HG02885 (cell line): ENCODE measurements around the gene TAF5L.
"Not testable (repeated sequence)": the region's sequence is repeated elsewhere in the genome, so short reads cannot be mapped to it uniquely, and the experiment has no call there.

ENCODE experiments used
- ATAC-seq: cut with Tn5 transposase; IDR thresholded peaks from one replicate; pipeline ENCODE4 v1.9.1; 2021; ENCODE audit warnings: mild to moderate bottlenecking; ENCODE audit not compliant: unreplicated experiment, poor library complexity

Gene TAF5L

DNA sequence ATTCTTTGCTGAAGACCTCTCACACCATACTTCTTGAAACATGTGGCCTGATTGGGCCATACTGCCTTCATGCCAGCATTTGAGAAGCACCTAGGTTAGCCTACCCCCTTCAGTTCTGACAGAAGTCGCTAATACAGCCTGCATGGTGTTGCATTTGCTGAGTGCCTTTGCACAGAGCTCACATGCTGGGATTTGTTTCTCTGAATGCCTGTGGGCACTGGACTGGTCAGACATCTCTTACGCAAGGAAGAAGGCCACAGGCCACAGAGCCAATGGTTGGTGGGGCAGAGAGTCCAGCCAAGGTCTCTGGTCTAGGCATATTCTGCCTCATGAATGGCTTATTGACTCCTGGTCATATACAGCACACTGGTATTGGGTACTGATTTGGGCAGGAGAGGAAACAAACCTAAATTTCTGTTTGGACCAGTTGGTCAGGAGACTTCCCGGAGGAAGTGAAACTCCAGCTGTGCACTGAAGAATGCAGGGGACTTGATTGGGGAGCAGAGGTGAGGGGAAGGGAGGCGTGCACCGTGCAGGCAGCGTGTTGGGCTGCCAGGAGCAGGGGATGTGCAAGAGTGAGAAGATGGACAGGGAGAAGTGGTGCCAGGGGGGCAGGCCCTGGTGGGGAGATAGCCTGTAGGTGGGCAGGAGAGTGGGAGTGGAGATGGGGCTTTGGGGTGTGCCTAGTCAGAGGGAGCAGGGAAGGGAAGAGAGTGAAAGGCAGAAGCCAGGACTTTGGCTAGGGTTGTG lies 18.2 kb upstream of the TAF5L start:
- ATAC-seq = peak; percentile 57

DNA sequence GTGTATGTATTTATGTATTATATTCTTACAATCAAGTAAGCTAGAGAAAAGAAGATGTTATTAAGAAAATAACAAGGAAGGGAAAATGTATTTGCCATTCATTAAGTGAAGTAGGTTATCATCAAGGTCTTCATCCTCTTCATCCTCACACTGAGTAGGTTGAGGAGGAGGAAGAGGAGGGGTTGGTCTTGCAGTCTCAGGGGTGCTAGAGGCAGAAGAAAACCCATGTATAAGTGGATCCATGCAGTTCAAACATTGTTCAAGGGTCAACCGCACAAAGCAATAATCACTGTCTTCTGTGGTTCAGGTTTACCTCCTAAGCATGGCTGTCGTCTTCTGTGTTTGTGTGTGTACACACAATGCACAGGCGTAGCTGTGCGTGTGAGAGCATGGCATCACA lies 17.0 kb upstream of the TAF5L start:
- no peak for ATAC-seq

DNA sequence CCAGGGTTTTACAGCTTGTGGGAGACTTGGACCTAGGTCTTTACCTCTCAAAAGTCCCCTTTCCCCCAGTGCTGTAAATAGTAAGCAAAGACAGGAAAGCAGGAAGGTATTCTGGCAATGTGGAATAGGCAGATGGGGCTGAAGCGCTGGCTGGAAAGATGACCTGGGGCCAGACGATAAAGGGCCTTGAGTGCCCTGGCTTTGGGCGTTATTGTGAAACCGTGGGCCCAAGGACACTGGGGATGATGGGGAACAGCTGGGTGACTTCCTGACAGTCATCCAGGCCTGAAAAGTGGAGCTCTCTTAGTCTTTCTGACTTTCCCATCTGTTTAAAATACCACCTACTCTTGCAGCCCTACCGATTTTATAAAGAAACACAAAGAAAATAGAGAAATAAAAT lies 16.5 kb upstream of the TAF5L start:
- no peak for ATAC-seq

DNA sequence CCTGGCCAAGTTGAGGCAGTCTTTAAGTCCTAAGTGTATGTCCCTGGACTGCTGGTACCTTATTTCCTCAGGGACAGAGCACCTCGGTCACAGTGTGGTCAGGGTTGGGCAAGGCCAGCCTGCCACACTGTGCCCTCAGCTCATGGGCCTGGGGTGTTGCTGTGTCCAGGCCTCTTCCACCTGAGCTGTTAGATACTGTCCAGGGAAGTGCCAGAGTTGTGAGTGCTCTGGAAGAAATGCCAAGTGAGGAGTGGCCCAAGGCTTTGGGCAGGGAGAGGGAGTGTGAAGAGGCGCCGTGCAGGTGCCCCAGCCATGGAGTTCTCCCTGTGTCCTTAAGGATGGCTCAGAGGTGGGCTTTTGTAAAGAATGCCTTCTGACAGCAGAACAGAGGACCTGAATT lies 15.4 kb upstream of the TAF5L start:
- no peak for ATAC-seq

DNA sequence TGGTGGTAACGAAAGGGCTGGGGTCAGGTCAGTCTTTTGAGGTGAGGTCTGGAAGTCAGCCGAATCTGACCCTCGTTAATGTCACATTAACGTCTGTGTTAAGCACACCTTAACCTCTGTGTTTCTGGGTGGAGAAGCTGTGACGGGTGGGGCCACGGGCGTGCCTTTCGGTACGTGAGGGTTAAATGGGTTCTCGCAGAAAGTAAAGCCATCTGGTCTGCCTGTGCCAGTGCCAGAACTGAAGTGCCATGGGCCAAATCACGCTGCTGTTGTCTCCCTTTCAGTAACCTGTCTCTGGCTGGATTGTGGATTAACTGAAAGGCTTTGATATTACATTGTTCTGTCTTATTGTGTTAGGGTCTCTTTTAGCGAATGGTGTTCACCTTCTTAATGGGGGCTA lies 14.5 kb upstream of the TAF5L start:
- ATAC-seq = no peak

DNA sequence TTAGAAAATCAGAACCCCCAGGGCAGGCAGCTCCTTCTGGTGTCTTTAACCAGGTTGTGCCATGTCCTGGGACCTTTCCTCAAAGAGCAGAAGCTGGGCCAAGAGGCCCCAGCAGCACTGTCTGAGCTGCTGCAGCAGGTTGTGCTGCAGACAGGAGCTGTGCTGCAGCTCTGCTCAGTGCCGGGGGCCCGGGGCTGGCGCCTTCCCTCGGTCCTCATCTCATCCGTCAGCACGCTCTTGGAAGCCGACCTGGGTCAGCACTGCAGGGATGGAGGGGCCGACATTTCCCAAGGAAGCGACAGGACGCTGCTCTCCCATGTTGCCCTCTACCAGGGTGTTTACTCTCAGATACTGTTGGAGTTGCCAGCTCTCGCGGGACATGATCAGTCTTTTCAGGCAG lies 11.8 kb upstream of the TAF5L start:
- ATAC-seq = no peak

DNA sequence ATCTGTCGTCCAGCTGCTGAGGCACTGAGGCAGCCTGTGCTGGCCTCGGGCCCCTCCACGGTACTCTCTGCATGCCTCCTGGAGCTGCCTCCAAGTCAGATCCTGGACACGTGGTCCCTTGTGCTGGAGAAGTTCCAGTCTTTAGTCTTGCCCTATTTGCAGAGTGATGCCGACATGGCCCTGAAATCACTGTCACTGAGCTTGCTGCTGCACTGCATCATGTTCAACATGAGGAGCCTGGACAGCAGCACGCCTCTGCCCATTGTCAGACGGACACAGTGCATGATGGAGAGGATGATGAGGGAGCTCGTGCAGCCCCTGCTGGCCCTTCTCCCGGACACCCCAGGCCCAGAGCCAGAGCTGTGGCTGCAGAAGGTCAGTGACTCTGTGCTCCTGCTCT lies 10.1 kb upstream of the TAF5L start:
- no peak for ATAC-seq

DNA sequence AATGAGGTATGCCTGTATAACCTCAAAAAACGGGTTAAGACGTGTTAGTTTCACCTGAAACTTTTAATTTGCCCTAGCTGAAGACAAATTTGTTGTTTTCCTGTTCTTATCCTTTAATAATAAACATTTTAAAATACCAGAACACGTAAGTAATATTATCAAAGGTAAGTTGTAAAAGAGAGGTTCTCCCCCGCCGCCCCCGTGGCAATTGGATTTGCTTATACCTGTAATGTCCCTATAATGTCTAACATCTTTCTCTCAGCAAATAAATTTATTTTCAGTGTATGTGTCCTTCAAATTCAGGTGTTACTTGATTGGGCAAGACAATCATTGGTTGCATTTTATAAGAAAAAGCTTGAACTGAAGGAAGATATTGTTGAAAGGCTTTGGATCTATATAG lies 6.0 kb upstream of the TAF5L start:
- ATAC-seq = no peak

DNA sequence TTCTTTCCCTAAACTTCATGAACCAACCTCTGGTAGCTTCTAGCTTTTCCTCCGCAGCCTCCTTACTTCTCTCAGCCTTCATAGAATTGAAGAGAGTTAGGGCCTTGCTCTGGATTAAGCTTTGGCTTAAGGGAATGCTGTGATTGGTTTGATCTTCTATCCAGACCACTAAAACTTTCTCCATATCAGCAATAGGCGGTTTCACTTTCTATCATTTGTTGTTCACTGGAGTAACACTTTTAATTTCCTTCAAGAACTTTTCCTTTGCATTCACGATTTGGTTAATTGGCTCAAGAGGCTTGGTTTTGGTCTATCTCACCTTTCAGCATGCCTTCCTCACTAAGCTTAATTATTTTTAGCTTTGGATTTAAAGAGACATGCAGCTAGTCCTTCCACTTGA lies 5.2 kb upstream of the TAF5L start:
- no peak for ATAC-seq

DNA sequence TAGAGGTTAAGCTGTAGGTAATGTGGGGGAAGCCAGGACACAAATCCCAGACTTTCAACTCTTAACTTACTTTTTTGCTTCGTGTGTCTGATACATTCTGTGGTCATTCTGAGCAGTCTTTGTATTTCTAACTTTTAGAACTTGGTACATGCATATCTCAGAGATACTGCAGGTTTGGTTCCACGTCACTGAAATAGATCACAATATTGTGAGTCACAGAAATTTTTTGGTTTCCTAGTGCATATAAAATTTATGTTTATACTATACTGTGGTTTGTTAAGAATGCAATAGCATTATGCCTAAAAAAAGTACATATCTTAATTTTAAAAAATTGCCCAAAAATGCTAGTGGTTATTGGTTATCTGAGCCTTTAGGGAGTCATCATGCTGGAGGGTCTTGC lies 3.3 kb upstream of the TAF5L start:
- no peak for ATAC-seq

DNA sequence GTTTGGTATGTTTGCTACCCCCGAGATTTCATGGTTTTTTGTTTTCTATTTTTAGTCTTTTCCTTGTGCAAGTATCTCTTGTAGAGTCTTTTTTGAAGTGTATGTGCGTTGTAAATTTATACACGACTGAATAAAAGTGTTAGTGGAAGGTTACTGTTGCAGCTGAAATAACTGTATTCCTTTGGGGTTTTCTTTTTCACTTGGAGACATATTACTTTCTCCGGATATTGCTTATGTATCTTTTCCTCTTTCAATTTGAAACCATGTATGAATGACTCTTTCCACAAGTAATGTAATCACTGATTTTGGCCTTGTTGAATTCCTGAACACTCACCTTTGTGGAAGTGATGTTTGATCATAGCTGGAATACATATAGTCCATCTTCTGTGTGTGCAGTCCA lies 1.1 kb upstream of the TAF5L start:
- ATAC-seq = no peak

DNA sequence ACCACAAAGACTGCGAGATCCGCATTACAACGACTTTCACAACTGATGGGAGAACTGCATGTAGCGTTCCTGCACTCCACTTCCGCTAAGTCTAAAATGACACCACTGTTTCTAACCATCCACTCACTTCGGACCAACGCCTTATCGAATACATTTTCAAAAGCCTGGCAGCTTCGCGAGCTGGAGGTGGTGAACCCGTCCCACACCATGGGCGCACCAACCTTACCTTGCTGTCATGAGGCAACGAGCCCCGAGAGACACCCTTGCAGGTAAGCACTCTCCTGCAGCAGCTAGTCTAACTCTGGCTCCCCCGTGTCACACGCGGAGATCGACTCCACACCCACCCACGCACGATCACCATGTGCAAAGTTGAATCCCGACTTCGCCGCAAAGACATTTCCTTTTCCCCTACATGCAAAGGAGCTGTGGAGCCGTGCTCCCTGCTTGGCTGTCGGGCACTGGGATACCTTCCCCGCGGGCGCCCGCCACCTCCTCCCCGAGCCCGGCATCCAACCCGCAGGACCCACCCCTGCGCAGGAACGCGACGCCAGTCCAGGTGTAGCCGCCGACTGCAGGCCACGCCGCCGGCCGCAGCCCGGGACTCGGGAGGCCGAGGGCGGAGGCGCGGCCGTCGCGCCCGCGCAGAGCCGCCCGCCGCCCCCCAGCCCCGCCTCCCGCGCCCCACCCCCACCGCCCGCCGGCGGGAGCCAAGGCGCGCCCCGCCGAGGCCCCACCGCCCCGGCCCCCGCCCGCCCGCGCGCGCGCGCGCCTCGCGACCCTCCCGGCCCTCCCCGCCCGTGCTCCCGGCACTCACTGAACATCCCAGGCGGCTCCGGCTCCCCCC lies 629 bp downstream of the TAF5L start:
- ATAC-seq = peak; percentile 46

DNA sequence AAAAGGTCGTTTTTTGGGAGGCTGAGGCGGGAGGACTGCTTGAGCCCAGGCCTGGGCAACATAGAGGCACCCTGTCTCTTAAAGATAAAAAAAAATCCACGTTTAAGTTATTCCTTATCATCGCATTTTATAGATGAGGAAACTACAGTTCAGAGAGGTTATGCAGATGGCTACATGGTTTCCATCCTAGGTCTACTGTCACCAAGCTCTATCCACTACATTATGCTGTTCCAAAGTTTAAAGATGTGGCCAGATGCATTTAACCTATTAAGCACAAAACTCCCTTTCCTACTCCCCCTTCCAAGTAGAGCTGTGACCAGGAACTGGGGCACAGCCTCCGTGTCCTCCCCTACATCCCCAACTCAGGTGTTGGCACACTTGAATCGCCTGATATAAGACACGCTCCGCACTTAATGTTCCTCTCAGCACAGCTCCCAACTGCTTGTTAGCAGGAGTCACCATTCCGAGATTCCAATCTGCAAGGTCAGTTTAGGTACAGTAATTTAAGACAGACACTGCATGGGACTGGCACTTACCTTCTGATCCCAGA lies 1.3 kb downstream of the TAF5L start:
- no peak for ATAC-seq

DNA sequence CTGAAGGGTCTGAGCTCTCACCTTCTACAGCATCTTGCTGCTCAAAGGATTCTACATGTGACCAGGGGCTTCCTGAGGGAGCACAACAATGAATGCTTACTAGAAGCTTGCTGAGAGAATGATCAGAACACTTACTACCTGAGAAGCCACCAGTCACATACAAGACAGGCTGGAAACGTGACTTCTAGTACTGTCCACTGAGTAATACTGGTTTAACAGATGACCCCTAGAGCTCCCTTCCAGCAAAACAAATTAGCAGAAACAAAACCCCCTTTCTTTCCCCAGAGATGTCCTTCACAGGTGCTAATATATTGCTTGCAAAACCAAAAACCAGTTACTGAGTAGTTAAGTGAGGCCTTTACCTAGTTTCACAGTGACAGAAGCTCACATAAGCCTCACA lies 2.1 kb downstream of the TAF5L start:
- no peak for ATAC-seq

DNA sequence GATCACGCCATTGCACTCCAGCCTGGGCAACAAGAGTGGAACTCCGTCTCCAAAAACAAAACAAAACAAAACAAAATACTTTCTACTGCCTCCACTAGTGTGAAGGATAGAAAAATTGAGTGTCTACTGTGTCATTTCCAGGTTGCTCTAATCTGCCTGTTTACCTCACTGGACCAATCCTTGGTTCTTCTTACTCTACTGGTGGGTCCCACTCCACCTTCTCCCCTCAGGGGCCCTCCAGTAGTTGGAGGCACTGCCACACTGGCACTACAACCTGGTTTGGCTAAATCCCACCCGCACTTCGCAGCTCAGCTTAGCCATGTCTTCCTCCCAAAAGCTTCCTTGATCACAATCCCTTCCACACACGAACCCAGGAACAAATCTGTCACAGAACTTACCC lies 2.7 kb downstream of the TAF5L start:
- no peak for ATAC-seq

DNA sequence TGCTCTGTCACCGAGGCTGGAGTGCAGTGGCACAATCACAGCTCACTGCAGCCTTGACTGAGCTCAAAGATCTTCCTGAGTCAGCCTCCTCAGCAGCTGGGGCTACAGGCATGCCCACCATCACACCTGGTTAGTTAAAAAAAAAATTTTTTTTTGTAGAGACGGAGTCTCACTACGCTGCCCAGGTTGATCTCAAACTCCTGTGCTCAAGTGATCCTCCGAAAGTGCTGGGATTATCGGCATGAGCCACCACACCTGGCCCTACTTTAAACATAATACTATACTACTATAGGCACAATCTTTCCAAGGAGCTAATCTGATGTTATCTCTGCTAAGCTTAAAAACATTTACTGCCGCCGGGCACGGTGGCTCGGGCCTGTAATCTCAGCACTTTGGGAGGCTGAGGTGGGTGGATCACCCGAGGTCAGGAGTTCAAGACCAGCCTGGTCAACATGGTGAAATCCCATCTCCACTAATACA lies 3.2 kb downstream of the TAF5L start:
- not testable (repeated sequence) for ATAC-seq

DNA sequence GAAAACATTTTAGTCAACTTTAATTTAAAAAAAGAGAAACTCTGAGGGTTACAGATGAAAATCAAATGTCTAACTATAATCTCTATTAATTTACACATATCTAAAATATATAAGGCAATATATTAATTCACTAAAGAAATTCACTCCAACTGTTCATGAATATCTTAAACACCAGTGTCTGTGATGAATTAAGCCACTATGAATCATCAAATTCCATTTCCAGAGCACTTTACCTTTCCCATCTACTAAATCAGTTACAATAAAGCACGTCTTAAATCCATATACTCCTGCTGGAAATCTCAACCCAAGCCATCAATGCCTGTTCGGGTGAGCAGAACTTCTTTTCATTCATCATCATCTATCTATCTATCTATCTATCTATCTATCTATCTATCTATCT lies 4.3 kb downstream of the TAF5L start:
- ATAC-seq = no peak

DNA sequence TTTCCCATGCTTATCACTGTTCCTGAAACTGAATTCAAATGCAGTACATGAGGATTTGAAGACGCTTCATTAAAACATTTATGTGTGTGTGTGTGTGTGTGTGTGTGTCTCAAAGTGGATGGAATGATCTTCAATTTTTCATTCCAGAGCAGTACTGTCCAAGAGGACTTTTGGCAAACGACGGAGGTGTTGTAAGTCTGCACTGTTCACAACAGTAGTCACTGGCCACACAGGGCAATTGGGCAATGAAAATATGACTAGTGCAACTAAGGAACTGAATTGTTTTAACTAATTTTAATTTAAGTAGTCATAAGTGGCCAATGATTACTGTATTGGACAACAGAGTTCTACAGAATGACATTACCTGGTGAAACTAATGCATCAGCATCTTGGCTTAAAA lies 5.0 kb downstream of the TAF5L start:
- no peak for ATAC-seq

DNA sequence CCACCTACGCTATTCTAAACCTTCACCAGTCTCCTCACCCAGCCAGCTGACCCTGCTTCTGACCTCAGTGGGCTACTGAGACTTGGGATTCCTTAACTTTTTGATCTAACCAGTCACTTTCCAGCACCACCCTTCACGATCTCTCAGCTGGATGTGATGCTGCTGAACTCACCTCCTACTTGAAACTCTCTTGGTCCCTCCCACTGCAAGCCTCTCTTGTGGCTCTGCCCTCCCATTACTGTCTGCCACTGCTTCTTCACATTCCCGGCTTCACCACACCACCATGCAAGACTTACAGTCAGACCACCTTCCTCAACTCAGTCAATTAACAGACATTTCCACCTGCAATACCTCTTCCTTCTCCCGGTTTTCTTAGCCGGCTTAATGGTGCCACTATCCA lies 6.3 kb downstream of the TAF5L start:
- ATAC-seq = no peak

DNA sequence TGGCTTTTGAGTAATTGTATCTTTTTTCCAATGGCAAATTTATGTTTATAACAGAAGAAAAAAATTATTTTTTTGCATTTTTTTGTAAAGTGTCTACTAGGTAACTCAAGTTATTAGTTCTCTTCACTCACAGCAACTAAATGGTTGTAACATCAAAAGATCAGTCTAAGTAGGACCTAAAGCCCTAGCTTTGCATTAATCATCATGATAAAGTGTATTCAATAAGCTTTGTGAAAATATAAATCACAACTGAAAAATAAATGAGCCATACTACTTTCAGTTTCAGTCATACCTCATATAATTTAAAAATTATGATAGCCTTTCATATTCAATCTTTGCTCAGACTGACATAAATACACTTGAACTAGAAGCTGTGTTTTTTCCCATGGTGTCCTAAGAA lies 6.9 kb downstream of the TAF5L start:
- no peak for ATAC-seq

DNA sequence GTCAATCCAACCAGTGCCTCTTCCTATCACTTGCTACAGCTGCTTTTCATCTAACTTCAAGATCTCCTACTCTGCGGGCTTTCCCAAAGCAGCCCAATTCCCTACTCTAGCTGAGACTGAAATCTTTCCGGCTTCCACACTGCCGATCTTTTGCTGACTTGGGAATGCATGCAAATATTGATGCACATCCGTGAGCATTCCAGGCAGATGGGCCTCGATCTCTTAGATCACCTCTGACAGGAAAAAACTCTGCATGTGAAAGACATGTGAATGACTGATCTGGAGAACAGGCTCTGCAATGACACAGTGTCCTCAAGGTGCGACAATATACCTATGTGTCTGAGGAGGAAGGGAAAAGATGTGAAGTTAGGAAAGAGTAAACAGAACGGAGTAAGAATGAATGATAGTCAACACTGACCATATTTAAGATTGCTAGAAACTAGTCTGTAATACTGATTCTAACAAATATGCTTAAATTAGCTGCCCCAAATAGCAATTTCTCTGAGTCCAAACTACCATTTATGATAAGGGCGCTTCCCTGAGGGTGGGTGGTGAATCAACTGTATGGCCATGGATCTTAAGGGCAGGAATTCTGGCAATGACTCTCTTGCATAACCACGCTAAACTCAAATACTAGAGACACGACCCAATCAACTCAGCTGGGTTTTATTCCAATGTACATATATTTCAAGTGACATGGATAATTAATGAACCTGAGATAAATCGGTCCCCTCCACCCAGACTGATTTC lies 8.4 kb downstream of the TAF5L start:
- no peak for ATAC-seq
